GM18951 (cell line): ENCODE measurements around the gene CACNA1C.

ENCODE experiments used
- POLR2A ChIP-seq: IDR thresholded peaks from 4 replicates; pipeline ENCODE4 v1.6.1; 2011; ENCODE audit warnings: mild to moderate bottlenecking; ENCODE audit not compliant: insufficient read length, insufficient read depth; ENCODE audit errors: extremely low read depth
- in situ Hi-C: fragments of 300-500 bp; cut with MboI; formaldehyde crosslinking; loops from one replicate; pipeline ENCODE4 v1.12.0; 2022; ENCODE audit warnings: low sequenced_read_pairs, mixed read lengths, inconsistent platforms; ENCODE audit not compliant: unreplicated experiment

CACNA1C gene

GRCh38 chr12:2391740-2392331, 339.0 kb downstream of the CACNA1C start:
- TF ChIP-seq POLR2A: no peak
- in situ Hi-C loops: no loop called here

GRCh38 chr12:2393016-2393415, 340.2 kb downstream of the CACNA1C start:
- in situ Hi-C loops: no loop called here

GRCh38 chr12:2393996-2394395, 341.2 kb downstream of the CACNA1C start:
- in situ Hi-C loops: no loop called here
- TF ChIP-seq POLR2A: no peak

More at GRCh38 chr12:2393016-2393415, 340.2 kb downstream of the CACNA1C start:
- TF ChIP-seq POLR2A: no peak

GRCh38 chr12:2395354-2395977, 342.7 kb downstream of the CACNA1C start:
- no peak for TF ChIP-seq POLR2A
- in situ Hi-C loops: no loop called here

- TF ChIP-seq POLR2A: no peak
- in situ Hi-C loops: no loop called here
These were observed 343.7 kb downstream of the CACNA1C start for GRCh38 chr12:2396448-2396871.

GRCh38 chr12:2397356-2398045, 344.7 kb downstream of the CACNA1C start:
- no peak for TF ChIP-seq POLR2A
- in situ Hi-C loops: no loop called here

GRCh38 chr12:2401040-2401439, 348.3 kb downstream of the CACNA1C start:
- in situ Hi-C loops: no loop called here
- TF ChIP-seq POLR2A: no peak

GRCh38 chr12:2402073-2402579, 349.3 kb downstream of the CACNA1C start:
- in situ Hi-C loops: no loop called here

GRCh38 chr12:2403221-2403976, 350.6 kb downstream of the CACNA1C start:
- no peak for TF ChIP-seq POLR2A
- in situ Hi-C loops: no loop called here

More at GRCh38 chr12:2402073-2402579, 349.3 kb downstream of the CACNA1C start:
- TF ChIP-seq POLR2A: no peak

- TF ChIP-seq POLR2A: no peak
- in situ Hi-C loops: no loop called here
These were observed 352.3 kb downstream of the CACNA1C start for GRCh38 chr12:2405039-2405438.

GRCh38 chr12:2406903-2407302, 354.1 kb downstream of the CACNA1C start:
- in situ Hi-C loops: no loop called here
- no peak for TF ChIP-seq POLR2A

- in situ Hi-C loops: no loop called here
- TF ChIP-seq POLR2A: no peak
These were observed 355.5 kb downstream of the CACNA1C start for GRCh38 chr12:2408262-2408661.

GRCh38 chr12:2409656-2410265, 357.0 kb downstream of the CACNA1C start:
- in situ Hi-C loops: no loop called here
- no peak for TF ChIP-seq POLR2A
